NOMO-1 treated with DMSO at 0.1 percent for 48 hours (cell line): Measurements from ENCODE around the gene RTN4IP1.

Experiments used
- DNase-seq: peaks from one replicate; lab custom pipeline; 2025; ENCODE audit not compliant: unreplicated experiment; lab: John Stamatoyannopoulos, UW

The RTN4IP1 gene

GRCh38 chr6:106547601-106548453, 81.5 kb downstream of the RTN4IP1 start:
- no peak for DNase-seq

- DNase-seq: peak; percentile 95
Observed at GRCh38 chr6:106546691-106547414, 82.4 kb downstream of the RTN4IP1 start.

GRCh38 chr6:106546261-106546690, 83.0 kb downstream of the RTN4IP1 start:
- DNase-seq: no peak

- no peak for DNase-seq
Observed at GRCh38 chr6:106540907-106541306, 88.4 kb downstream of the RTN4IP1 start.

- no peak for DNase-seq
Observed at GRCh38 chr6:106540432-106540831, 88.9 kb downstream of the RTN4IP1 start.

- DNase-seq: peak; percentile 38
Observed at GRCh38 chr6:106539936-106540335, 89.4 kb downstream of the RTN4IP1 start.

- peak; percentile 32 for DNase-seq
Observed at GRCh38 chr6:106538145-106538544, 91.2 kb downstream of the RTN4IP1 start.

- no peak for DNase-seq
Observed at GRCh38 chr6:106537662-106538061, 91.6 kb downstream of the RTN4IP1 start.

GRCh38 chr6:106536851-106537250, 92.4 kb downstream of the RTN4IP1 start:
- DNase-seq: peak; percentile 22

GRCh38 chr6:106536357-106536756, 92.9 kb downstream of the RTN4IP1 start:
- DNase-seq: no peak

- no peak for DNase-seq
Observed at GRCh38 chr6:106535012-106535411, 94.3 kb downstream of the RTN4IP1 start.

- DNase-seq: no peak
Observed at GRCh38 chr6:106534564-106534982, 94.7 kb downstream of the RTN4IP1 start.

- DNase-seq: no peak
Observed at GRCh38 chr6:106534004-106534403, 95.3 kb downstream of the RTN4IP1 start.

GRCh38 chr6:106533054-106533453, 96.2 kb downstream of the RTN4IP1 start:
- no peak for DNase-seq

GRCh38 chr6:106530502-106530901, 98.8 kb downstream of the RTN4IP1 start:
- no peak for DNase-seq

GRCh38 chr6:106530026-106530425, 99.3 kb downstream of the RTN4IP1 start:
- no peak for DNase-seq

- DNase-seq: no peak
Observed at GRCh38 chr6:106529438-106529837, 99.9 kb downstream of the RTN4IP1 start.

GRCh38 chr6:106528521-106528920, 100.8 kb downstream of the RTN4IP1 start:
- DNase-seq: no peak

GRCh38 chr6:106527979-106528378, 101.3 kb downstream of the RTN4IP1 start:
- DNase-seq: no peak

- no peak for DNase-seq
Observed at GRCh38 chr6:106527117-106527516, 102.2 kb downstream of the RTN4IP1 start.

GRCh38 chr6:106525882-106526275, 103.4 kb downstream of the RTN4IP1 start:
- DNase-seq: no peak
